HCT116 (cell line): Measurements from ENCODE around the gene TCFL5. TPM values are rescaled to one million over a fixed set of nuclear protein-coding genes. Genes with fewer than 3 reads are reported as not detected.

Experiments
- ATAC-seq: fragments of 200-7000 bp; cut with Tn5 transposase; 2 replicates; pipeline ENCODE4 v1.9.1; 2020; ENCODE audit warnings: mild to moderate bottlenecking, moderate library complexity
- BruUV-seq: library from RNA; stranded (reverse); fragments of 400-500 nt; replicated peaks from 2 replicates; lab custom pipeline; 2021; lab: Mats Ljungman, UMichigan
- CTCF ChIA-PET: fragments of 300-600 bp; sonication (Branson Sonifier 250); formaldehyde crosslinking; loops from one replicate; lab custom pipeline; 2021; ENCODE audit warnings: antibody characterized with exemption; lab: Charles Lee
- POLR2A ChIA-PET: fragments of 300-600, 350-600 bp; sonication (Branson Sonifier 250); formaldehyde crosslinking; loops from one replicate; lab custom pipeline; 2021; ENCODE audit warnings: antibody characterized with exemption; lab: Charles Lee
- RAD21 ChIA-PET, 2 experiments: fragments of 300-600 bp; sonication (Branson Sonifier 250); formaldehyde crosslinking; loops; one replicate each; lab custom pipeline; 2023; ENCODE audit warnings: low total read pairs in 2 of 2; ENCODE audit not compliant: uncharacterized antibody in 2 of 2, unreplicated experiment in 2 of 2, low non-redundant PET in 1 of 2; lab: Charles Lee
- DNase-seq: peaks from one replicate; pipeline ENCODE4 v3.0.0-alpha.2; 2010; ENCODE audit warnings: low read depth, low spot score
- H2AFZ ChIP-seq: fragments of 200-600 bp; shearing (Covaris generic), sonication (generic); 2 replicates; pipeline ENCODE4 v1.6.1; 2017; ENCODE audit warnings: low read depth, mixed run types, mixed read lengths, antibody characterized with exemption, low read length; ENCODE audit not compliant: poor library complexity, severe bottlenecking
- H3K27ac ChIP-seq: 2 replicates; pipeline ENCODE4 v1.5.1; 2012; ENCODE audit warnings: low read depth, low read length
- H3K27me3 ChIP-seq: fragments of 200-600 bp; sonication (generic); 2 replicates; pipeline ENCODE4 v1.6.1; 2016; ENCODE audit warnings: mixed run types, low read length, mixed read lengths; ENCODE audit not compliant: insufficient read depth
- H3K36me3 ChIP-seq, 2 experiments: fragments of 200-500 bp in 1 of 2; fragments of 200-600 bp in 1 of 2; sonication (Bioruptor generic) in 1 of 2; sonication (generic) in 1 of 2; 2 replicates each; pipeline versions ENCODE4 v1.5.1 to v1.6.1; 2014 to 2016; ENCODE audit warnings: low read length in 2 of 2, inconsistent platforms in 1 of 2, mixed read lengths in 1 of 2, mixed run types in 1 of 2; ENCODE audit not compliant: insufficient read depth in 2 of 2, control insufficient read depth in 1 of 2
- H3K4me1 ChIP-seq, 2 experiments: fragments of 200-600 bp in 1 of 2; sonication (generic) in 1 of 2; 2 replicates each; pipeline versions ENCODE4 v1.5.1 to v1.6.1; 2012 to 2017; ENCODE audit warnings: low read length in 2 of 2, inconsistent platforms in 1 of 2, mild to moderate bottlenecking in 1 of 2, mixed read lengths in 1 of 2, mixed run types in 1 of 2, moderate library complexity in 1 of 2; ENCODE audit not compliant: insufficient read depth in 2 of 2, control insufficient read depth in 1 of 2
- H3K4me2 ChIP-seq: fragments of 200-600 bp; sonication (generic); 2 replicates; pipeline ENCODE4 v1.6.1; 2017; ENCODE audit warnings: mixed run types, low read length, mixed read lengths
- H3K4me3 ChIP-seq, 2 experiments: fragments of 200-600 bp in 1 of 2; sonication (generic) in 1 of 2; replicated peaks in 1 of 2; 2 replicates each; pipeline ENCODE4 v1.5.1; 2011 to 2016; ENCODE audit warnings: low read length in 2 of 2, control low read depth in 1 of 2, low read depth in 1 of 2, mild to moderate bottlenecking in 1 of 2, mixed read lengths in 1 of 2, mixed run types in 1 of 2
- H3K79me2 ChIP-seq: fragments of 200-600 bp; sonication (generic); 2 replicates; pipeline ENCODE4 v1.6.1; 2017; ENCODE audit warnings: mild to moderate bottlenecking, mixed run types, low read length, moderate library complexity, mixed read lengths; ENCODE audit not compliant: insufficient read depth
- H3K9ac ChIP-seq: fragments of 200-600 bp; sonication (generic); 2 replicates; pipeline ENCODE4 v1.6.1; 2016; ENCODE audit warnings: low read length, mixed read lengths
- H3K9me2 ChIP-seq: fragments of 200-600 bp; sonication (generic), shearing (Covaris generic); 2 replicates; pipeline ENCODE4 v1.6.1; 2017; ENCODE audit warnings: mixed run types, mild to moderate bottlenecking, moderate library complexity; ENCODE audit not compliant: insufficient read depth
- H3K9me3 ChIP-seq, 2 experiments: fragments of 200-500 bp in 1 of 2; fragments of 200-600 bp in 1 of 2; sonication (Bioruptor generic) in 1 of 2; sonication (generic) in 1 of 2; 2 replicates each; pipeline ENCODE4 v1.6.1; 2014 to 2017; ENCODE audit warnings: low read length in 2 of 2, mixed read lengths in 2 of 2, inconsistent platforms in 1 of 2, low read depth in 1 of 2, mild to moderate bottlenecking in 1 of 2, mixed run types in 1 of 2, moderate library complexity in 1 of 2; ENCODE audit not compliant: control insufficient read depth in 1 of 2, insufficient read depth in 1 of 2
- H4K20me1 ChIP-seq: fragments of 200-600 bp; sonication (generic), shearing (Covaris generic); 2 replicates; pipeline ENCODE4 v1.6.1; 2017; ENCODE audit warnings: mixed run types, mild to moderate bottlenecking, moderate library complexity; ENCODE audit not compliant: insufficient read depth
- CBX3 ChIP-seq: IDR thresholded peaks from 2 replicates; pipeline ENCODE4 v1.6.1; 2012; ENCODE audit warnings: low read depth
- ELF1 ChIP-seq: IDR thresholded peaks from 2 replicates; pipeline ENCODE4 v1.6.1; 2012; ENCODE audit warnings: low read depth, borderline replicate concordance
- POLR2A ChIP-seq: IDR thresholded peaks from 2 replicates; pipeline ENCODE4 v1.7.0; 2011; ENCODE audit warnings: borderline replicate concordance; ENCODE audit not compliant: insufficient read depth, insufficient read length; ENCODE audit errors: extremely low read depth
- POLR2AphosphoS5 ChIP-seq: IDR thresholded peaks from 2 replicates; pipeline ENCODE4 v1.6.1; 2011; ENCODE audit warnings: mild to moderate bottlenecking, low read depth, low read length, moderate library complexity
- RAD21 ChIP-seq: IDR thresholded peaks from 2 replicates; pipeline ENCODE4 v1.6.1; 2012; ENCODE audit warnings: low read depth, mild to moderate bottlenecking
- SIN3A ChIP-seq: IDR thresholded peaks from 2 replicates; pipeline ENCODE4 v1.6.1; 2012; ENCODE audit warnings: low read depth
- ZNF274 ChIP-seq: fragments of 200-500 bp; sonication (Bioruptor generic); IDR thresholded peaks from 2 replicates; pipeline ENCODE4 v1.6.1; 2014; ENCODE audit warnings: mild to moderate bottlenecking, low read depth, low read length, inconsistent platforms
- intact Hi-C: fragments of 100-400 bp; cut with micrococcal nuclease; formaldehyde crosslinking; loops from 2 replicates; pipeline ENCODE4 v1.10.0; 2022
- total RNA-seq: library from RNA; stranded (reverse); gene quantifications from one replicate; pipeline ENCODE4 v1.2.1, GENCODE V29; 2021; ENCODE audit not compliant: unreplicated experiment
- TF ChIP-seq, protein P1 (sequence below): IDR thresholded peaks from 2 replicates; pipeline ENCODE4 v1.6.1; 2012
- TF ChIP-seq, protein P2 (sequence below), 3 experiments: fragments of 200-600 bp in 1 of 3; sonication (generic) in 1 of 3; IDR thresholded peaks in 2 of 3; conservative IDR thresholded peaks in 1 of 3; 2 replicates each; pipeline ENCODE4 v1.5.1; 2012 to 2017; ENCODE audit warnings: low read depth in 2 of 3, low read length in 2 of 3, antibody characterized with exemption in 1 of 3, borderline replicate concordance in 1 of 3, control low read depth in 1 of 3, mild to moderate bottlenecking in 1 of 3, mixed read lengths in 1 of 3, mixed run types in 1 of 3, moderate library complexity in 1 of 3; ENCODE audit not compliant: insufficient read depth in 1 of 3

Gene TCFL5
- total RNA-seq, 1 experiment from 2014 or later = 20.4 TPM

DNA sequence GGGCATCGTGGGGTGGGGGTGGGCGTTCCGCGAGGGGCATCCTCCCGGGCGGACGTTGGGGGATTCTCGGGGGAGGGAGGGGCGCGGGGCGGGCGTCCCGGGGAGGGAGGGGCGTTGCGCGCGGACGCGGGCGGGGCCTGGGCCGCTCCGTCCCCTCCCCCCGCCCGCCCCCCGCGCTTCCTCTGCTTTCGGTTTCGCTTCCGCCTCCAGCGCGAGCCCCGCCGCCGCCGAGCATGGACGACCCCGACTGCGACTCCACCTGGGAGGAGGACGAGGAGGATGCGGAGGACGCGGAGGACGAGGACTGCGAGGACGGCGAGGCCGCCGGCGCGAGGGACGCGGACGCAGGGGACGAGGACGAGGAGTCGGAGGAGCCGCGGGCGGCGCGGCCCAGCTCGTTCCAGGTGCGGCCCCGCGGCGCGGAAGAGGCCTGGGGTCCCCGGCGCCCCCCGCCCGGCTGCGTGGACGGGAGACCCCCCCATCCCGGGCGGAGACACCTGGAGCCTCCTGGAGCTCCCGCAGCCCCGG is 56.9 kb downstream of the TCFL5 start, which contains the start of gene OGFR:
TSS of gene OGFR (plus strand) at position 209 of the 528 bp plus-strand sequence. CDS start at position 234, 25 bp downstream.
- H3K4me2 ChIP-seq = peak within 1 kb of the TSS; percentile 98
- H3K4me3 ChIP-seq = peak within 1 kb of the TSS; percentile 79 to 83
- ChIA-PET RAD21 (no interaction called here), POLR2A (interaction anchor here (0.5 to 1.6 kb wide), 3 partner anchors 8 to 38 kb away, joined by 3 to 7 read pairs (median 3); partner anchors contain the start of gene MRGBP), CTCF (interaction anchor here (1.1 kb wide), 1 partner anchor 10 kb away, joined by 3 read pairs; no protein-coding TSS in a partner anchor)
- H3K36me3 ChIP-seq = peaks cover 19 to 35% of the 10 kb centered on the region in 2 experiments
- no peak for TF ChIP-seq CBX3
- TF ChIP-seq POLR2AphosphoS5 = peak; percentile 77
- TF ChIP-seq SIN3A = peak; percentile 56; the same call in 1 of the 2 replicates
- TF ChIP-seq RAD21 = no peak
- no peak for TF ChIP-seq ELF1
- peak; percentile 26 for TF ChIP-seq POLR2A
- TF ChIP-seq, protein P1, sequence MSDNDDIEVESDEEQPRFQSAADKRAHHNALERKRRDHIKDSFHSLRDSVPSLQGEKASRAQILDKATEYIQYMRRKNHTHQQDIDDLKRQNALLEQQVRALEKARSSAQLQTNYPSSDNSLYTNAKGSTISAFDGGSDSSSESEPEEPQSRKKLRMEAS = no peak
- BruUV-seq = no TSS peak
- no peaks in the 10 kb centered on the region for H3K27me3 ChIP-seq
- peaks cover 19 to 35% of the 10 kb centered on the region in 2 experiments; a peak in 3 of 4 replicates for H3K4me1 ChIP-seq
- peak within 1 kb of the TSS; percentile 68 for H2AFZ ChIP-seq
- H3K9me2 ChIP-seq = no peaks in the 10 kb centered on the region
- intact Hi-C loops = loop anchor here (10.0 kb wide), 1 partner anchor 500 kb away; the partner anchor contains the start of gene ADRM1
- no peaks in the 10 kb centered on the region for H3K9me3 ChIP-seq
- DNase-seq (no peak), ATAC-seq (peak; percentile 59)
- peaks cover 48% of the 10 kb centered on the region for H3K79me2 ChIP-seq
- H4K20me1 ChIP-seq = no peaks in the 10 kb centered on the region; the same call in 1 of the 2 replicates
- H3K9ac ChIP-seq = peak within 1 kb of the TSS; percentile 79
- H3K27ac ChIP-seq = peak within 1 kb of the TSS; percentile 94

DNA sequence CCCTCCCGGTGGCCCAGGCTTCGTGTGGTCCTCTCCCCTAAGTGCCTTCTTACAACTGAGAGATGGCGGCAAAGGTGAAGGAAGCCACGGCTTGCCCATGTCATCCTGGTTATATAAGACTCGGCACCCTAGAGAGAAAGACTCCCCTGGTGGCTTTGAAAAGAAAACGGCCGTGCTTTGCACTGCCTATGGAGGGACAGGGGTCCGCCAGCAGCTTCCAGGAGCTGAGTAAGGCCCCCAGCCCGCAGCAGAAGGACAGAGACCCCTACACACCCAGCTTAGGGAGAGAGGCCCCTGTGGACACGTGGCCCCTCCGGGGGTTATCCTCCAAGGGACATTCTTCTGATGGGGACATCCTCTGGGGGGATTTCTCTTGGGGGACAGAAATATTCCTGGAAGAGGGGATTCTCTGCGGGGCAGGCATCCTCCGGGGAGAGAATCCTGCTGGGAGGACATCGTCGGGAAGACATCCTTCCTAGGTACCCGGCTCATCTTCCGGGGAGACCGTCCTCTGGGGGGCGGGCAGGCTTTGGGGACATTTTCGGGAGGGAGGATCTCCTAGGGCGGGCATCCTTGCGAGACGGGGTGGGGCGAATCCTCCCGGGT is 57.5 kb downstream of the TCFL5 start:
- intact Hi-C loops = loop anchor here (10.0 kb wide), 1 partner anchor 499 kb away; the partner anchor contains the start of gene ADRM1
- H2AFZ ChIP-seq = peak overlapping the region; percentile 68
- ChIA-PET RAD21 (no interaction called here), CTCF (interaction anchor here (1.1 kb wide), 1 partner anchor 10 kb away, joined by 3 read pairs; no protein-coding TSS in a partner anchor), POLR2A (interaction anchor here (0.5 to 1.6 kb wide), 4 partner anchors 8 to 126 kb away, joined by 3 to 7 read pairs (median 3); partner anchors contain the start of gene MRGBP)
- H3K36me3 ChIP-seq = peaks cover 16 to 35% of the 10 kb centered on the region in 2 experiments
- BruUV-seq = no TSS peak
- peak overlapping the region; percentile 15; the same call in 1 of the 2 replicates for H3K27ac ChIP-seq
- peaks cover 19 to 35% of the 10 kb centered on the region in 2 experiments; a peak in 3 of 4 replicates for H3K4me1 ChIP-seq
- no peaks in the 10 kb centered on the region for H3K9me2 ChIP-seq
- TF ChIP-seq, protein P2, sequence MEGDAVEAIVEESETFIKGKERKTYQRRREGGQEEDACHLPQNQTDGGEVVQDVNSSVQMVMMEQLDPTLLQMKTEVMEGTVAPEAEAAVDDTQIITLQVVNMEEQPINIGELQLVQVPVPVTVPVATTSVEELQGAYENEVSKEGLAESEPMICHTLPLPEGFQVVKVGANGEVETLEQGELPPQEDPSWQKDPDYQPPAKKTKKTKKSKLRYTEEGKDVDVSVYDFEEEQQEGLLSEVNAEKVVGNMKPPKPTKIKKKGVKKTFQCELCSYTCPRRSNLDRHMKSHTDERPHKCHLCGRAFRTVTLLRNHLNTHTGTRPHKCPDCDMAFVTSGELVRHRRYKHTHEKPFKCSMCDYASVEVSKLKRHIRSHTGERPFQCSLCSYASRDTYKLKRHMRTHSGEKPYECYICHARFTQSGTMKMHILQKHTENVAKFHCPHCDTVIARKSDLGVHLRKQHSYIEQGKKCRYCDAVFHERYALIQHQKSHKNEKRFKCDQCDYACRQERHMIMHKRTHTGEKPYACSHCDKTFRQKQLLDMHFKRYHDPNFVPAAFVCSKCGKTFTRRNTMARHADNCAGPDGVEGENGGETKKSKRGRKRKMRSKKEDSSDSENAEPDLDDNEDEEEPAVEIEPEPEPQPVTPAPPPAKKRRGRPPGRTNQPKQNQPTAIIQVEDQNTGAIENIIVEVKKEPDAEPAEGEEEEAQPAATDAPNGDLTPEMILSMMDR (IDR thresholded peaks at IDR 0.05 in 2 of 3, conservative IDR thresholded peaks at IDR 0.05 in 1 of 3; ENCODE audit: borderline replicate concordance in 1 of 3, insufficient read depth in 1 of 3, low read depth in 2 of 3, low read length in 2 of 3) = 0 out of 6 replicates have a peak, but pooled peaks of 1 of the 3 experiments have one; percentile 15
- no peak for TF ChIP-seq ZNF274
- H4K20me1 ChIP-seq = no peaks in the 10 kb centered on the region; the same call in 1 of the 2 replicates
- peak overlapping the region; percentile 35; the same call in 1 of the 2 replicates for H3K9ac ChIP-seq
- no peaks in the 10 kb centered on the region for H3K27me3 ChIP-seq
- DNase-seq = no peak
- peak overlapping the region; percentile 79 to 83 for H3K4me3 ChIP-seq
- ATAC-seq = peak; percentile 33
- H3K9me3 ChIP-seq = no peaks in the 10 kb centered on the region
- H3K79me2 ChIP-seq = peaks cover 45% of the 10 kb centered on the region
- peak overlapping the region; percentile 98 for H3K4me2 ChIP-seq
